ENCODE measurements around the gene SEPTIN2.

GRCh38 chr2:241267249-241268067, 48.3 kb upstream of the SEPTIN2 start:
- TF ChIP-seq, protein P1, sequence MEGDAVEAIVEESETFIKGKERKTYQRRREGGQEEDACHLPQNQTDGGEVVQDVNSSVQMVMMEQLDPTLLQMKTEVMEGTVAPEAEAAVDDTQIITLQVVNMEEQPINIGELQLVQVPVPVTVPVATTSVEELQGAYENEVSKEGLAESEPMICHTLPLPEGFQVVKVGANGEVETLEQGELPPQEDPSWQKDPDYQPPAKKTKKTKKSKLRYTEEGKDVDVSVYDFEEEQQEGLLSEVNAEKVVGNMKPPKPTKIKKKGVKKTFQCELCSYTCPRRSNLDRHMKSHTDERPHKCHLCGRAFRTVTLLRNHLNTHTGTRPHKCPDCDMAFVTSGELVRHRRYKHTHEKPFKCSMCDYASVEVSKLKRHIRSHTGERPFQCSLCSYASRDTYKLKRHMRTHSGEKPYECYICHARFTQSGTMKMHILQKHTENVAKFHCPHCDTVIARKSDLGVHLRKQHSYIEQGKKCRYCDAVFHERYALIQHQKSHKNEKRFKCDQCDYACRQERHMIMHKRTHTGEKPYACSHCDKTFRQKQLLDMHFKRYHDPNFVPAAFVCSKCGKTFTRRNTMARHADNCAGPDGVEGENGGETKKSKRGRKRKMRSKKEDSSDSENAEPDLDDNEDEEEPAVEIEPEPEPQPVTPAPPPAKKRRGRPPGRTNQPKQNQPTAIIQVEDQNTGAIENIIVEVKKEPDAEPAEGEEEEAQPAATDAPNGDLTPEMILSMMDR (IDR thresholded peaks at IDR 0.05) = no peak
- no peak for TF ChIP-seq POLR2A (IDR thresholded peaks at IDR 0.05)

All from thyroid gland (tissue), 4 donors.